Measurements from ENCODE around the gene ALG2. TPM values are rescaled to one million over a fixed set of nuclear protein-coding genes. Genes with fewer than 3 reads are reported as not detected.

The ALG2 gene
- total RNA-seq, 3 donors from 2014 or later (not counting 1 experiment from before 2014, with no cell fraction given) = 17.3 to 23.2 (median 20.7) TPM

GRCh38 chr9:99253134-99253533 lies 31.4 kb upstream of the ALG2 start:
- Histone ChIP-seq H3K4me1 (ENCODE audit: control insufficient read depth, insufficient read depth, low read length) (peaks cover 10% of the 10 kb centered on the region), H3K9me3 (ENCODE audit: control insufficient read depth, insufficient read depth, low read length) (no peaks in the 10 kb centered on the region), H3K36me3 (ENCODE audit: control insufficient read depth, insufficient read depth, low read length) (no peaks in the 10 kb centered on the region), H3K27ac (ENCODE audit: low read length) (no peak overlapping the region), H3K4me3 (ENCODE audit: low read length) (no peak overlapping the region), H3K27me3 (ENCODE audit: control insufficient read depth, insufficient read depth, low read length) (no peaks in the 10 kb centered on the region)
- DNase-seq (no peak), ATAC-seq (no peak)
- Mint-ChIP-seq H3K36me3 (no peaks in the 10 kb centered on the region), H3K9me3 (no peaks in the 10 kb centered on the region), H3K27me3 (ENCODE audit: low read depth in 2 of 2) (no peaks in the 10 kb centered on the region), H3K4me3 (no peak overlapping the region), H3K27ac (peak overlapping the region; percentile 21 to 70), H3K4me1 (peaks cover 14 to 21% of the 10 kb centered on the region in 2 donors)
- 100% methylated on average over 1 of the region's 2 CpGs for WGBS (ENCODE audit: insufficient coverage)
- intact Hi-C loops (cut with micrococcal nuclease) = no loop called here
- no peak for TF ChIP-seq CTCF (IDR thresholded peaks at IDR 0.05)

- no peak for DNase-seq
- 100% methylated on average over 4 of the region's 4 CpGs for WGBS (ENCODE audit: insufficient coverage)
- no peaks in the 10 kb centered on the region for H3K36me3 ChIP-seq (ENCODE audit: control insufficient read depth, insufficient read depth, low read length)
- Mint-ChIP-seq H3K27me3 (ENCODE audit: low read depth in 2 of 2) (no peaks in the 10 kb centered on the region), H3K4me1 (peaks cover 14 to 21% of the 10 kb centered on the region in 2 donors), H3K4me3 (no peak overlapping the region), H3K27ac (no peak overlapping the region), H3K36me3 (no peaks in the 10 kb centered on the region), H3K9me3 (no peaks in the 10 kb centered on the region)
- H3K27me3 ChIP-seq (ENCODE audit: control insufficient read depth, insufficient read depth, low read length) = no peaks in the 10 kb centered on the region
- H3K27ac ChIP-seq (ENCODE audit: low read length) = no peak overlapping the region
- TF ChIP-seq CTCF (IDR thresholded peaks at IDR 0.05) = no peak
- H3K4me1 ChIP-seq (ENCODE audit: control insufficient read depth, insufficient read depth, low read length) = peaks cover 10% of the 10 kb centered on the region
- no peaks in the 10 kb centered on the region for H3K9me3 ChIP-seq (ENCODE audit: control insufficient read depth, insufficient read depth, low read length)
- ATAC-seq = no peak
- intact Hi-C loops (cut with micrococcal nuclease) = no loop called here
- no peak overlapping the region for H3K4me3 ChIP-seq (ENCODE audit: low read length)
Observed at GRCh38 chr9:99251157-99251556, 29.4 kb upstream of the ALG2 start.

GRCh38 chr9:99249619-99250018 lies 27.9 kb upstream of the ALG2 start:
- Mint-ChIP-seq H3K36me3 (no peaks in the 10 kb centered on the region), H3K4me1 (peaks cover 14 to 23% of the 10 kb centered on the region in 2 donors), H3K27ac (peak overlapping the region in 1 of 2 donors; percentile 26), H3K9me3 (no peaks in the 10 kb centered on the region), H3K27me3 (ENCODE audit: low read depth in 2 of 2) (no peaks in the 10 kb centered on the region), H3K4me3 (no peak overlapping the region)
- Histone ChIP-seq H3K4me1 (ENCODE audit: control insufficient read depth, insufficient read depth, low read length) (peaks cover 10% of the 10 kb centered on the region), H3K9me3 (ENCODE audit: control insufficient read depth, insufficient read depth, low read length) (no peaks in the 10 kb centered on the region), H3K36me3 (ENCODE audit: control insufficient read depth, insufficient read depth, low read length) (no peaks in the 10 kb centered on the region), H3K27me3 (ENCODE audit: control insufficient read depth, insufficient read depth, low read length) (no peaks in the 10 kb centered on the region), H3K4me3 (ENCODE audit: low read length) (no peak overlapping the region), H3K27ac (ENCODE audit: low read length) (no peak overlapping the region)
- ATAC-seq = peak in 2 of 3 donors; percentile 28 to 43
- DNase-seq = no peak
- no peak for TF ChIP-seq CTCF (IDR thresholded peaks at IDR 0.05)
- intact Hi-C loops (cut with micrococcal nuclease) = no loop called here

Data from natural killer cell (primary cell).